Progenitor cell of endocrine pancreas (in vitro differentiated cells): Measurements from ENCODE around the gene NOS2. TPM values are rescaled to one million over a fixed set of nuclear protein-coding genes. Genes with fewer than 3 reads are reported as not detected.
A peak's percentile ranks its signal among the peaks of the same experiment; 100 is the strongest.

ENCODE experiments used
- DNase-seq: peaks from one replicate; pipeline ENCODE4 v3.0.0; 2021; ENCODE audit warnings: low spot score; ENCODE audit not compliant: unreplicated experiment
- H3K27ac Mint-ChIP-seq: 2 replicates; pipeline ENCODE4 v1.8.0; 2021; ENCODE audit warnings: mild to moderate bottlenecking, moderate library complexity, mixed read lengths
- H3K27me3 Mint-ChIP-seq: 2 replicates; pipeline ENCODE4 v1.8.0; 2021; ENCODE audit warnings: mixed read lengths
- H3K36me3 Mint-ChIP-seq: 2 replicates; pipeline ENCODE4 v1.8.0; 2022; ENCODE audit warnings: mixed read lengths; ENCODE audit not compliant: insufficient read depth
- H3K4me1 Mint-ChIP-seq: 2 replicates; pipeline ENCODE4 v1.8.0; 2021; ENCODE audit warnings: low read depth, mixed read lengths
- H3K4me3 Mint-ChIP-seq: 2 replicates; pipeline ENCODE4 v1.8.0; 2021; ENCODE audit warnings: low read depth, mild to moderate bottlenecking, moderate library complexity, mixed read lengths
- H3K9me3 Mint-ChIP-seq: 2 replicates; pipeline ENCODE4 v1.8.0; 2021; ENCODE audit warnings: low read depth, mixed read lengths
- CTCF ChIP-seq: fragments of 200-600 bp; sonication (generic); IDR thresholded peaks from one replicate; pipeline ENCODE4 v1.5.0; 2021; ENCODE audit warnings: antibody characterized with exemption, mild to moderate bottlenecking; ENCODE audit not compliant: unreplicated experiment
- total RNA-seq: library from RNA; stranded (reverse); gene quantifications from 2 replicates; pipeline ENCODE4 v1.2.1, GENCODE V29; 2021

Gene NOS2
- total RNA-seq, 1 donor from 2014 or later: 1.6 TPM

GRCh38 chr17:27792095-27792494, 8.2 kb downstream of the NOS2 start:
- Mint-ChIP-seq H3K4me1 (peaks cover 6% of the 10 kb centered on the region), H3K36me3 (no peaks in the 10 kb centered on the region), H3K27ac (no peak overlapping the region), H3K27me3 (peaks cover 51% of the 10 kb centered on the region), H3K9me3 (no peaks in the 10 kb centered on the region), H3K4me3 (no peak overlapping the region)
- TF ChIP-seq CTCF: no peak
- no peak for DNase-seq

GRCh38 chr17:27788919-27789318, 11.4 kb downstream of the NOS2 start:
- TF ChIP-seq CTCF: no peak
- no peaks in the 10 kb centered on the region for H3K36me3 Mint-ChIP-seq
- H3K9me3 Mint-ChIP-seq: no peaks in the 10 kb centered on the region
- no peak for DNase-seq
- H3K27ac Mint-ChIP-seq: no peak overlapping the region
- no peak overlapping the region for H3K4me3 Mint-ChIP-seq
- peaks cover 26% of the 10 kb centered on the region for H3K27me3 Mint-ChIP-seq
- H3K4me1 Mint-ChIP-seq: peaks cover 2% of the 10 kb centered on the region

- H3K9me3 Mint-ChIP-seq: no peaks in the 10 kb centered on the region
- peaks cover 9% of the 10 kb centered on the region for H3K27me3 Mint-ChIP-seq
- no peak overlapping the region for H3K4me3 Mint-ChIP-seq
- no peak for TF ChIP-seq CTCF
- no peak overlapping the region for H3K27ac Mint-ChIP-seq
- no peak for DNase-seq
- H3K36me3 Mint-ChIP-seq: no peaks in the 10 kb centered on the region
- H3K4me1 Mint-ChIP-seq: no peaks in the 10 kb centered on the region
Measured at GRCh38 chr17:27783440-27784350, 16.6 kb downstream of the NOS2 start.

GRCh38 chr17:27782791-27783206, 17.5 kb downstream of the NOS2 start:
- Mint-ChIP-seq H3K4me3 (no peak overlapping the region), H3K27ac (peak overlapping the region; percentile 35), H3K9me3 (no peaks in the 10 kb centered on the region), H3K27me3 (peaks cover 12% of the 10 kb centered on the region), H3K36me3 (no peaks in the 10 kb centered on the region), H3K4me1 (no peaks in the 10 kb centered on the region)
- DNase-seq: no peak
- no peak for TF ChIP-seq CTCF

- H3K27me3 Mint-ChIP-seq: peaks cover 12% of the 10 kb centered on the region
- H3K36me3 Mint-ChIP-seq: no peaks in the 10 kb centered on the region
- TF ChIP-seq CTCF: no peak
- H3K4me1 Mint-ChIP-seq: no peaks in the 10 kb centered on the region
- H3K9me3 Mint-ChIP-seq: no peaks in the 10 kb centered on the region
- DNase-seq: no peak
- H3K27ac Mint-ChIP-seq: no peak overlapping the region
- H3K4me3 Mint-ChIP-seq: no peak overlapping the region
Measured at GRCh38 chr17:27780828-27781404, 19.4 kb downstream of the NOS2 start.
